SK-N-MC (cell line): ENCODE data around the gene ACTR2.

Experiments used
- EZH2 ChIP-seq: fragments of 200-600 bp; sonication (generic); IDR thresholded peaks from one replicate; pipeline ENCODE4 v1.6.1; 2017; ENCODE audit warnings: antibody characterized with exemption
- FOXP2 ChIP-seq: optimal IDR thresholded peaks from 2 replicates; pipeline ENCODE3; 2011; ENCODE audit warnings: mild to moderate bottlenecking, moderate library complexity; ENCODE audit not compliant: insufficient read depth; ENCODE audit errors: extremely low read length, control extremely low read depth
- POLR2AphosphoS5 ChIP-seq: IDR thresholded peaks from 2 replicates; pipeline ENCODE4 v1.6.1; 2012; ENCODE audit warnings: mild to moderate bottlenecking, low read depth, low read length, borderline replicate concordance

DNA sequence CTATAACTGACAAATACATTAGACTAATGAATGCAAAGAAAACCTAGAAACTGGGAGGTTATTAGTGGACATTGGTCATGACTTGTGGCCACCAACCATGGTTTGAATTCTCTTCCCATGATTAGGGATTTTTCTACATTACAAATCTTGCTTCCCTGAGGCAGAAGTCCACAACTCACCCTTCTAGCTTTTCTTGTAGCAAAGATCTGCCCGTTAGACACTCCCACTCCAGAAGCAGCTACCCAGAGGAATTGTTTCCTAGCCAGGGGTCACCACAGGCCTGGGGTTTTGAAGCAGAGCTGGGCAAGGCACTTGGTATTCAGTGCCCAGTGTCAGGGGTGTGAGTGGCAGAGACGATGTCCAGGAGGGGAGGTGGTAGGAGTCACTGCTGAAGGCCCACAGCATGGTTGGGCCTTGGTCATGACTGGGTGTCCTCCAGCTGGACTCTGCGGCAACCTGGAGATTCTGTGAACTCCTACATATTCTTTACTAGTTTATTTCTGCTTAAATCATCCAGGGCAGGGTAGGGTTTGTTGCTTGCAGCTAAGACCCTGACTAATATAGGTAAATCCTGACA lies 54.9 kb downstream of the ACTR2 start:
- no peak for TF ChIP-seq POLR2AphosphoS5
- TF ChIP-seq EZH2: no peak
- TF ChIP-seq FOXP2: no peak
